ENCODE measurements around the gene YWHAQ. TPM values are rescaled to one million over a fixed set of nuclear protein-coding genes. Genes with fewer than 3 reads are reported as not detected.
"Not testable (repeated sequence)": the region's sequence is repeated elsewhere in the genome, so short reads cannot be mapped to it uniquely, and the experiment has no call there.

Gene YWHAQ
- total RNA-seq, 1 donor = 144 TPM

DNA sequence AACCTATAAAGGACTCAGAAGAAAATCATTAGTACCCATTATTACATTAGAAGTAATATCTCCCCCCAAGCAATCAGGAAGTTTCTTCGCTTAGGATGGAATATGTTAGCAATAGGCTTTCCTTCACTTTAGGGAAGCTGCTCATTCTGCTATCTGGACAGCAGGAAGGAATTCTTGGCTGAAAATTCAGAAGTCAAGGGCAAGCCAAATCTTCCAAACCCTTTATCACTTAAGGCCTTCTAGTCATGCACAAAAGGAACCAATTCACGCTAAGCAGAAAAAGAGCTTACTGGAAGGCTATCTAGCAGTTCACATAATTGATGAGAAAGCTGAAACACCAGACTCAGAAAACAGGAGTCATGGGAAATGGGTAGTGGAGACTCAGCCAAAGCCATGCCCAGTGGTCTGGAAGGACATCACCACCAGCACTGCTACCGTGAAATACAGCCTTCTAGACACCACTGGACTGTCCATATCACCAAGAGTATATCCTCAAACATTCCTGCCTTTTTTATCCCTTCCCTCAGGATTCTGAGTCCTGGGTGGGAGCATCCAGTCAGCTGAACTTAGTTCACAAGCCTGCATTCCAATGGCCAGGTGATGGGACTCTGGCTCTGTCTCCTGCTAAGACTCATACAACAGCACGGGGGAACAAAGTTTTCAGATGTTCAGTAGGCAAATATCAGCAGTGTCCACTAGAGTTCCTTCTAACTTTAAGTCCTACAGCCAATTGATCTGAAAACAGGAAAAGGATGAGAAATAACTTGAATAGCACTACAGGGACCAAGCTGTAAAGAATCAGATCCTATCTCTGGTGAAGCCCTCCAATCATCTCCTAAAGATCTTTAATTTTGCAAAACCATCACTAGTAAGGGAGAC, 60.4 kb downstream of the YWHAQ start:
- Histone ChIP-seq H3K4me3 (ENCODE audit: low read length) (no peak overlapping the region), H3K27me3 (ENCODE audit: insufficient read depth, low read length) (no peaks in the 10 kb centered on the region), H3K4me1 (ENCODE audit: insufficient read depth, low read length) (no peaks in the 10 kb centered on the region), H3K9me3 (ENCODE audit: low read depth, low read length) (no peaks in the 10 kb centered on the region)

GRCh38 chr2:9565436-9566153, 65.2 kb downstream of the YWHAQ start:
- Histone ChIP-seq H3K9me3 (ENCODE audit: low read depth, low read length) (no peaks in the 10 kb centered on the region), H3K27me3 (ENCODE audit: insufficient read depth, low read length) (no peaks in the 10 kb centered on the region), H3K4me1 (ENCODE audit: insufficient read depth, low read length) (no peaks in the 10 kb centered on the region), H3K4me3 (ENCODE audit: low read length) (no peak overlapping the region)

GRCh38 chr2:9560628-9561027, 70.2 kb downstream of the YWHAQ start:
- no peaks in the 10 kb centered on the region for H3K9me3 ChIP-seq (ENCODE audit: low read depth, low read length)
- H3K4me1 ChIP-seq (ENCODE audit: insufficient read depth, low read length) = peaks cover 3% of the 10 kb centered on the region
- no peak overlapping the region for H3K4me3 ChIP-seq (ENCODE audit: low read length)
- no peaks in the 10 kb centered on the region for H3K27me3 ChIP-seq (ENCODE audit: insufficient read depth, low read length)

DNA sequence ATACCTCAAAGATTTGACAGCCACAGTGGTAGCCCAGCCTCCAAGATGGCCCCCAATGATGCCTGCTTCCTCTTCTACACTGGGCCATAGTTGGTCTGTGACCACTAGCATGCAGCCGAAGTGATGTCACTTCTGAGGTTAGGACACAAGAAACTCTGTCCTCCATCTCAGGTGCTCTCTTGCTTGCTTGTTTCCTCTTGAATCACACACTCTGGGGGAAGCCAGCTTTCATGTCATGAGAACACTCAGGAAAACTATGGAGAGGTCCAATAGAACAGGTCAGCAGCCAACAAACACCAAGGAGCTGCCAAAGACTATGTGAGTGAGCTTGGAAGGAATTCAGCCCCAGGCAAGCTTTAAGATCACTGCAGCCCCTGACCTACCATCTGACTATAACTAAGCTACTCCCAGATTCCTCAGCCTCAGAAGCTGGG, 71.8 kb downstream of the YWHAQ start:
- no peak overlapping the region for H3K4me3 ChIP-seq (ENCODE audit: low read length)
- peaks cover 13% of the 10 kb centered on the region for H3K4me1 ChIP-seq (ENCODE audit: insufficient read depth, low read length)
- H3K27me3 ChIP-seq (ENCODE audit: insufficient read depth, low read length) = no peaks in the 10 kb centered on the region
- H3K9me3 ChIP-seq (ENCODE audit: low read depth, low read length) = no peaks in the 10 kb centered on the region

DNA sequence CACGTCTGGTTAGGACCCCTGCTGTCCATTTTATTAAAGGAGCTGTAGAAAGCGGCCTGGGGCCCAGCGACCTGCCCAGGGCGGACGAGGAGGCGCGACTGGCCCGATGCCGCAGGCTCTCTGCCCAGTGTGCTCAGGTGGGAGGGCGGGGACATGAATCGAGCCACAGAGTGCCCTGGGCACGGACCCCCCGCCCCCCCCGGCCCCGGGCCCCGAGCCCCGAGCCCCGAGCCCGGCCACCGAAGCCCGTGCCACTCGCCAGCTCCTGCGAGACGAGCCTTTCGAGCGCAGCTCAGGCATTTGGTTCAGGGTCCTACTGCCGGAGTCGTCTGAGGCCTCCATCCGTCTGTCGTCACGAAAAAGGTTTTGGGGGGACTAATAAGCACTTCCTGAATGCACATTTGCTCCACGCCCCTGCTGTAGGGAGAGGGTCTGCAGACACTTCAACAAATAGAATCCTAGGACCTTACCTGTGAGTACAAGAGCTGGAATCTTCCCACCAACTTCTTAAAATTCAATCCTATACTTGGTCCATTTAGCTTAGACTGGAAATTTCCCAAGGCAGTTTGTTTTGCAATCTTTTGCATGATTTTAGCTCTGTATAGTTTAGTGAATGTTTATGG, 74.6 kb downstream of the YWHAQ start:
- peak overlapping the region; percentile 98 for H3K4me3 ChIP-seq (ENCODE audit: low read length)
- peaks cover 37% of the 10 kb centered on the region for H3K4me1 ChIP-seq (ENCODE audit: insufficient read depth, low read length)
- H3K9me3 ChIP-seq (ENCODE audit: low read depth, low read length) = no peaks in the 10 kb centered on the region
- no peaks in the 10 kb centered on the region for H3K27me3 ChIP-seq (ENCODE audit: insufficient read depth, low read length)

- H3K9me3 ChIP-seq (ENCODE audit: low read depth, low read length) = no peaks in the 10 kb centered on the region
- H3K4me3 ChIP-seq (ENCODE audit: low read length) = peak within 1 kb of the TSS; percentile 98
- H3K4me1 ChIP-seq (ENCODE audit: insufficient read depth, low read length) = peaks cover 45% of the 10 kb centered on the region
- H3K27me3 ChIP-seq (ENCODE audit: insufficient read depth, low read length) = no peaks in the 10 kb centered on the region
Observed at GRCh38 chr2:9555297-9556120, 75.3 kb downstream of the YWHAQ start, which contains the start of gene ADAM17. TSS of gene ADAM17 (minus strand) at chr2:9555830. CDS start at chr2:9555605, 225 bp downstream.

GRCh38 chr2:9554921-9555296, 75.9 kb downstream of the YWHAQ start:
- Histone ChIP-seq H3K27me3 (ENCODE audit: insufficient read depth, low read length) (no peaks in the 10 kb centered on the region), H3K4me1 (ENCODE audit: insufficient read depth, low read length) (peaks cover 51% of the 10 kb centered on the region), H3K4me3 (ENCODE audit: low read length) (peak overlapping the region; percentile 98)

DNA sequence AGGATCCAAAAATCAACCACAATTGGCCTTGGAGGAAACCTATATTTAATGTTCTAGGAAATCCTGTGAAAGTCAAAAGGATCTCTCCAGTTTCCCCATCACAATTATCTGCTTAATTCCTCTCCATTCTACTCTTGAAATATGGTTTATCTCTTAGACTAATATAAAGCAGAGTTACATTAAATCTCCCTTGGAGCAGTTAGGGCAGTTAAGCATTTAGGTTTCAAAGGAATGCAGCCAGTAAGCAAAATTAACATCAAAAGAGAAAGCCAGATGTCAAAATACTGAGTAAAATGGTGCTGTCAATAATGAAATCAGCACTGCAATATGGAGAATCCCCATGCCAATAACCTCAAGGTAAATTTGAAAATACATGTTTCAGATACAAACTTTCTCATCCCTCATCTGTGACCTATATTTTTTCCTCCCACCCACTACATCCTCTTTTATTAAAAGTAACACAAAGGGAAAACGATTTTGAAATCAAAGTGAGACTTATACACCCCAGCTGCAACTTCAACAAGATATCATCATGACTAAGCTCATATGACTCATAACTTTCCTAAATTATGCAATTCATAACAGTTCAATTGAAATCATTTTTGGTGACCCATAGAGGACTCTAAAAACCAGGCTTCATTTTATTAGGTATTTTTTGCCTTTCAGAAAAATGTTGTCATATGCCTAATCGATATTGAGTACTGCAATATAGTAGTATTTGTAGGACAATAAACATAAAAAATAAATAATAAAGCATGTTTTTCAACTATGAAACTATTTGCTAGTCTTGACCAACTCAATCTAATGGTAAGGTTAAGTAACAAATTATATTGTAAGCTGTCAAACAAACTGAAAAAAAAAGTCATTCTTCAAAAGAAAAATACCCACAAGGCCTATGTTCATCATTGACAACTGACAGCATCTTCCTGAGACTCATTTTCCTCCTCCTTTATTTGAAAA, 78.3 kb downstream of the YWHAQ start:
- no peak overlapping the region for H3K4me3 ChIP-seq (ENCODE audit: low read length)
- H3K4me1 ChIP-seq (ENCODE audit: insufficient read depth, low read length) = peaks cover 75% of the 10 kb centered on the region
- H3K27me3 ChIP-seq (ENCODE audit: insufficient read depth, low read length) = no peaks in the 10 kb centered on the region
- H3K9me3 ChIP-seq (ENCODE audit: low read depth, low read length) = no peaks in the 10 kb centered on the region

More at GRCh38 chr2:9554921-9555296, 75.9 kb downstream of the YWHAQ start:
- H3K9me3 ChIP-seq (ENCODE audit: low read depth, low read length) = no peaks in the 10 kb centered on the region

- not testable (repeated sequence) for H3K27me3 ChIP-seq (ENCODE audit: insufficient read depth, low read length); H3K4me3 ChIP-seq (ENCODE audit: low read length); H3K9me3 ChIP-seq (ENCODE audit: low read depth, low read length)
- H3K4me1 ChIP-seq (ENCODE audit: insufficient read depth, low read length) = peaks cover 77% of the 10 kb centered on the region
Observed at GRCh38 chr2:9550859-9551391, 79.9 kb downstream of the YWHAQ start.

DNA sequence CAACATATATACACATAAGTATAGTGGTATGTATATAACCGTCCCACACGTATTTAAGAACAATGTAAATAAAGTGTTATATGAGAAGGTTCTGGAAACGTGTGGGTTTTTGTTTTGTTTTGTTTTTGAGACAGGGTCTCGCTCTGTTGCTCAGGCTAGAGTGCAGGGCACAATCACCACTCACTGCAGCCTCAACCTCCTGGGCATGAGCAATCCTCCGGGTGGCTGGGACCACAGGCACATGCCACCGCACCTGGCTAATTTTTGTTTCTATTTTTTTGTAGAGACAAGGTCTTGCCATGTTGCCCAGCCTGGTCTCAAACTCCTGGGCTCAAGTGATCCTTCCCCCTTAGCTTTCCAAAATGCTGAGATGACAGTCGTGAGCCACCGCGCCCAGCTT, 81.4 kb downstream of the YWHAQ start:
- no peaks in the 10 kb centered on the region for H3K27me3 ChIP-seq (ENCODE audit: insufficient read depth, low read length)
- no peaks in the 10 kb centered on the region for H3K9me3 ChIP-seq (ENCODE audit: low read depth, low read length)
- no peak overlapping the region for H3K4me3 ChIP-seq (ENCODE audit: low read length)
- H3K4me1 ChIP-seq (ENCODE audit: insufficient read depth, low read length) = peaks cover 85% of the 10 kb centered on the region

- no peaks in the 10 kb centered on the region for H3K27me3 ChIP-seq (ENCODE audit: insufficient read depth, low read length)
- H3K4me3 ChIP-seq (ENCODE audit: low read length) = no peak overlapping the region
- H3K9me3 ChIP-seq (ENCODE audit: low read depth, low read length) = no peaks in the 10 kb centered on the region
- peaks cover 83% of the 10 kb centered on the region for H3K4me1 ChIP-seq (ENCODE audit: insufficient read depth, low read length)
Observed at GRCh38 chr2:9548506-9548905, 82.3 kb downstream of the YWHAQ start.

- no peaks in the 10 kb centered on the region for H3K9me3 ChIP-seq (ENCODE audit: low read depth, low read length)
- no peak overlapping the region for H3K4me3 ChIP-seq (ENCODE audit: low read length)
- peaks cover 84% of the 10 kb centered on the region for H3K4me1 ChIP-seq (ENCODE audit: insufficient read depth, low read length)
- H3K27me3 ChIP-seq (ENCODE audit: insufficient read depth, low read length) = no peaks in the 10 kb centered on the region
Observed at GRCh38 chr2:9547262-9547991, 83.4 kb downstream of the YWHAQ start.

- Histone ChIP-seq H3K27me3 (ENCODE audit: insufficient read depth, low read length) (no peaks in the 10 kb centered on the region), H3K9me3 (ENCODE audit: low read depth, low read length) (no peaks in the 10 kb centered on the region), H3K4me1 (ENCODE audit: insufficient read depth, low read length) (peaks cover 69% of the 10 kb centered on the region), H3K4me3 (ENCODE audit: low read length) (no peak overlapping the region)
Observed at GRCh38 chr2:9545502-9545901, 85.3 kb downstream of the YWHAQ start.
